ENCODE results near the gene SCUBE3.

GRCh38 chr6:35174088-35174434 lies 39.7 kb upstream of the SCUBE3 start:
- TF ChIP-seq CTCF (IDR thresholded peaks at IDR 0.05) (no peak), EZH2 (IDR thresholded peaks at IDR 0.05; ENCODE audit: borderline replicate concordance, insufficient read depth, low read depth, low read length, poor library complexity, severe bottlenecking) (no peak)

Data from B cell (primary cell).